ENCODE data around the gene RTN4RL1. TPM values are rescaled to one million over a fixed set of nuclear protein-coding genes. Genes with fewer than 3 reads are reported as not detected.

The RTN4RL1 gene
- total RNA-seq, 1 donor from 2014 or later = not detected

- Mint-ChIP-seq H3K27me3 (ENCODE audit: unreplicated experiment) (peaks cover 24% of the 10 kb centered on the region), H3K4me1 (ENCODE audit: unreplicated experiment) (peaks cover 13% of the 10 kb centered on the region), H3K4me3 (ENCODE audit: unreplicated experiment) (no peak overlapping the region), H3K9me3 (ENCODE audit: unreplicated experiment) (no peaks in the 10 kb centered on the region), H3K27ac (ENCODE audit: unreplicated experiment) (no peak overlapping the region), H3K36me3 (ENCODE audit: low read depth, unreplicated experiment) (peaks cover 6% of the 10 kb centered on the region)
- no peak for DNase-seq (ENCODE audit: low spot score)
- TF ChIP-seq CTCF (IDR thresholded peaks at IDR 0.05; ENCODE audit: unreplicated experiment) = no peak
Measured at GRCh38 chr17:1995321-1995892, 29.7 kb downstream of the RTN4RL1 start.

GRCh38 chr17:1994707-1995106 is 30.4 kb downstream of the RTN4RL1 start:
- Mint-ChIP-seq H3K4me1 (ENCODE audit: unreplicated experiment) (peaks cover 13% of the 10 kb centered on the region), H3K27ac (ENCODE audit: unreplicated experiment) (no peak overlapping the region), H3K27me3 (ENCODE audit: unreplicated experiment) (peaks cover 23% of the 10 kb centered on the region), H3K9me3 (ENCODE audit: unreplicated experiment) (no peaks in the 10 kb centered on the region), H3K36me3 (ENCODE audit: low read depth, unreplicated experiment) (peaks cover 6% of the 10 kb centered on the region), H3K4me3 (ENCODE audit: unreplicated experiment) (no peak overlapping the region)
- no peak for DNase-seq (ENCODE audit: low spot score)
- no peak for TF ChIP-seq CTCF (IDR thresholded peaks at IDR 0.05; ENCODE audit: unreplicated experiment)

GRCh38 chr17:1992541-1992940 is 32.6 kb downstream of the RTN4RL1 start:
- no peak overlapping the region for H3K27ac Mint-ChIP-seq (ENCODE audit: unreplicated experiment)
- no peaks in the 10 kb centered on the region for H3K9me3 Mint-ChIP-seq (ENCODE audit: unreplicated experiment)
- peaks cover 18% of the 10 kb centered on the region for H3K27me3 Mint-ChIP-seq (ENCODE audit: unreplicated experiment)
- no peak overlapping the region for H3K4me3 Mint-ChIP-seq (ENCODE audit: unreplicated experiment)
- H3K4me1 Mint-ChIP-seq (ENCODE audit: unreplicated experiment) = peaks cover 6% of the 10 kb centered on the region
- H3K36me3 Mint-ChIP-seq (ENCODE audit: low read depth, unreplicated experiment) = peaks cover 6% of the 10 kb centered on the region
- TF ChIP-seq CTCF (IDR thresholded peaks at IDR 0.05; ENCODE audit: unreplicated experiment) = no peak
- no peak for DNase-seq (ENCODE audit: low spot score)

- Mint-ChIP-seq H3K27me3 (ENCODE audit: unreplicated experiment) (peaks cover 11% of the 10 kb centered on the region), H3K4me1 (ENCODE audit: unreplicated experiment) (no peaks in the 10 kb centered on the region), H3K36me3 (ENCODE audit: low read depth, unreplicated experiment) (no peaks in the 10 kb centered on the region), H3K9me3 (ENCODE audit: unreplicated experiment) (no peaks in the 10 kb centered on the region), H3K27ac (ENCODE audit: unreplicated experiment) (no peak overlapping the region), H3K4me3 (ENCODE audit: unreplicated experiment) (no peak overlapping the region)
- DNase-seq (ENCODE audit: low spot score) = no peak
- TF ChIP-seq CTCF (IDR thresholded peaks at IDR 0.05; ENCODE audit: unreplicated experiment) = no peak
Measured at GRCh38 chr17:1989135-1989534, 36.0 kb downstream of the RTN4RL1 start.

GRCh38 chr17:1986783-1987451 is 38.2 kb downstream of the RTN4RL1 start:
- H3K27ac Mint-ChIP-seq (ENCODE audit: unreplicated experiment) = no peak overlapping the region
- H3K27me3 Mint-ChIP-seq (ENCODE audit: unreplicated experiment) = peaks cover 9% of the 10 kb centered on the region
- H3K4me1 Mint-ChIP-seq (ENCODE audit: unreplicated experiment) = no peaks in the 10 kb centered on the region
- H3K4me3 Mint-ChIP-seq (ENCODE audit: unreplicated experiment) = no peak overlapping the region
- no peaks in the 10 kb centered on the region for H3K9me3 Mint-ChIP-seq (ENCODE audit: unreplicated experiment)
- H3K36me3 Mint-ChIP-seq (ENCODE audit: low read depth, unreplicated experiment) = no peaks in the 10 kb centered on the region
- no peak for TF ChIP-seq CTCF (IDR thresholded peaks at IDR 0.05; ENCODE audit: unreplicated experiment)
- no peak for DNase-seq (ENCODE audit: low spot score)

Measured in endothelial cell (in vitro differentiated cells).